GM12891 (cell line): ENCODE results near the gene CDH23. TPM values are rescaled to one million over a fixed set of nuclear protein-coding genes. Genes with fewer than 3 reads are reported as not detected.
A peak's percentile ranks its signal among the peaks of the same experiment; 100 is the strongest.

Experiments used
- DNase-seq: peaks from one replicate; pipeline ENCODE4 v3.0.0; 2011; ENCODE audit warnings: low spot score; ENCODE audit not compliant: insufficient read length
- FAIRE-seq: peaks from 2 replicates; lab custom pipeline; 2011; peaks lifted over from hg19 to GRCh38; lab: Jason Lieb, UNC
- PAX5 ChIP-seq: IDR thresholded peaks from 2 replicates; pipeline ENCODE4 v1.6.1; 2011; ENCODE audit warnings: low read length, moderate library complexity, mild to moderate bottlenecking; ENCODE audit not compliant: insufficient read depth, severe bottlenecking
- POLR2A ChIP-seq: IDR thresholded peaks from 2 replicates; pipeline ENCODE4 v1.6.1; 2011; ENCODE audit warnings: low read depth, low read length, control low read depth
- POLR2AphosphoS5 ChIP-seq: IDR thresholded peaks from 2 replicates; pipeline ENCODE4 v1.6.1; 2011; ENCODE audit warnings: low read depth, low read length, control low read depth
- POU2F2 ChIP-seq: IDR thresholded peaks from 2 replicates; pipeline ENCODE4 v1.6.1; 2011; ENCODE audit warnings: low read depth, mild to moderate bottlenecking, control low read depth, low read length, moderate library complexity
- SPI1 ChIP-seq: IDR thresholded peaks from 2 replicates; pipeline ENCODE4 v1.6.1; 2011; ENCODE audit warnings: low read depth, low read length, control low read depth
- TAF1 ChIP-seq: IDR thresholded peaks from 2 replicates; pipeline ENCODE4 v1.6.1; 2011; ENCODE audit warnings: low read depth, low read length, control low read depth
- polyA plus RNA-seq: library from polyadenylated mRNA; unstranded; fragments of >200 nt; gene quantifications from one replicate; pipeline ENCODE4 v1.2.1, GENCODE V29; 2012; ENCODE audit warnings: low read depth, missing spikeins, inconsistent platforms; ENCODE audit not compliant: missing spikeins

Gene CDH23
- polyA plus RNA-seq = 0.59 TPM

GRCh38 chr10:71396711-71397295 is at the start of gene CDH23:
TSS of gene CDH23 (plus strand) at chr10:71396920. CDS start at chr10:71439832, 42,912 bp downstream.
- TF ChIP-seq POLR2A (no peak), TAF1 (no peak), SPI1 (no peak), PAX5 (no peak), POLR2AphosphoS5 (no peak), POU2F2 (no peak)
- FAIRE-seq = no peak
- DNase-seq = peak; percentile 46

- TF ChIP-seq TAF1 (no peak), PAX5 (no peak)
- FAIRE-seq = no peak
- no peak for DNase-seq
Observed at GRCh38 chr10:71347587-71348395, 48.9 kb upstream of the CDH23 start.

- DNase-seq (no peak), FAIRE-seq (no peak)
- TF ChIP-seq TAF1 = no peak
- TF ChIP-seq PAX5 = no peak
- TF ChIP-seq POU2F2 = no peak
Observed at GRCh38 chr10:71348850-71349249, 47.9 kb upstream of the CDH23 start.

- FAIRE-seq (no peak), DNase-seq (no peak)
- TF ChIP-seq POLR2AphosphoS5 (no peak), POLR2A (no peak), POU2F2 (no peak), PAX5 (no peak), SPI1 (no peak), TAF1 (no peak)
Observed at GRCh38 chr10:71349406-71349805, 47.3 kb upstream of the CDH23 start.

GRCh38 chr10:71351087-71351486 is 45.6 kb upstream of the CDH23 start:
- no peak for TF ChIP-seq POU2F2
- TF ChIP-seq POLR2AphosphoS5 = no peak
- no peak for TF ChIP-seq TAF1
- no peak for TF ChIP-seq PAX5
- no peak for TF ChIP-seq SPI1
- no peak for TF ChIP-seq POLR2A
- DNase-seq (no peak), FAIRE-seq (no peak)

- TF ChIP-seq SPI1 (no peak), PAX5 (no peak), POLR2AphosphoS5 (no peak), POLR2A (no peak), TAF1 (no peak), POU2F2 (no peak)
- no peak for DNase-seq
Observed at GRCh38 chr10:71351628-71352319, 44.9 kb upstream of the CDH23 start.

GRCh38 chr10:71353639-71354038 is 43.1 kb upstream of the CDH23 start:
- no peak for DNase-seq
- FAIRE-seq = no peak
- TF ChIP-seq POLR2AphosphoS5 (no peak), POU2F2 (no peak), TAF1 (no peak), PAX5 (no peak), POLR2A (no peak), SPI1 (no peak)

More at GRCh38 chr10:71351628-71352319, 44.9 kb upstream of the CDH23 start:
- no peak for FAIRE-seq

- TF ChIP-seq TAF1 (no peak), POU2F2 (no peak), POLR2A (no peak), POLR2AphosphoS5 (no peak), PAX5 (no peak), SPI1 (no peak)
- DNase-seq (no peak), FAIRE-seq (no peak)
Observed at GRCh38 chr10:71354776-71355175, 41.9 kb upstream of the CDH23 start.

- FAIRE-seq (no peak), DNase-seq (no peak)
- TF ChIP-seq SPI1 (no peak), POU2F2 (no peak), PAX5 (no peak), POLR2A (no peak), TAF1 (no peak), POLR2AphosphoS5 (no peak)
Observed at GRCh38 chr10:71355886-71356285, 40.8 kb upstream of the CDH23 start.
